ENCODE results near the gene CST9L. TPM values are rescaled to one million over a fixed set of nuclear protein-coding genes. Genes with fewer than 3 reads are reported as not detected.

Gene CST9L
- total RNA-seq (2021; ENCODE audit: unreplicated experiment) (not detected), Bru-seq, nascent RNA (not detected), BruChase-seq, experiment 1, labeled RNA remaining after a 6-hour chase (percentile 9 among the genes with signal in this experiment), BruChase-seq, experiment 2, labeled RNA remaining after a 2-hour chase (not detected)
- not detected in 2 replicates for polyA plus RNA-seq (2012)
- long read RNA-seq: 0 reads

- no peak for ATAC-seq
Observed at GRCh38 chr20:23568320-23568970, at the start of gene CST9L. Gene CST9L, minus strand, starts transcription at chr20:23568484. Its CDS starts 34 bp downstream, at chr20:23568450.

GRCh38 chr20:23614163-23614562, 45.9 kb upstream of the CST9L start:
- CTCF ChIA-PET: no interaction called here
- H3K4me2 ChIP-seq (ENCODE audit: low read length): no peak overlapping the region
- H3K36me3 ChIP-seq (ENCODE audit: control insufficient read depth in 1 of 2, insufficient read depth in 2 of 2, low read length in 2 of 2): no peaks in the 10 kb centered on the region
- RAD21 ChIA-PET (ENCODE audit: low non-redundant PET in 1 of 2, low total read pairs in 2 of 2, uncharacterized antibody in 2 of 2, unreplicated experiment in 2 of 2): no interaction called here
- no peaks in the 10 kb centered on the region for H3K9me2 ChIP-seq (ENCODE audit: insufficient read depth)
- no peak overlapping the region for H3K4me3 ChIP-seq (replicated peaks in 1 of 2; ENCODE audit: low read depth in 1 of 2, low read length in 2 of 2)
- POLR2A ChIA-PET: no interaction called here
- BruUV-seq (replicated peaks): no TSS peak
- intact Hi-C loops (cut with micrococcal nuclease): no loop called here
- no peak overlapping the region for H3K9ac ChIP-seq (ENCODE audit: low read length)
- DNase-seq (ENCODE audit: low read depth, low spot score) (no peak), ATAC-seq (no peak)
- H2AFZ ChIP-seq (ENCODE audit: low read depth, low read length, poor library complexity, severe bottlenecking): no peak overlapping the region
- H3K27me3 ChIP-seq (ENCODE audit: insufficient read depth, low read length): no peaks in the 10 kb centered on the region
- no peaks in the 10 kb centered on the region for H3K79me2 ChIP-seq (ENCODE audit: insufficient read depth, low read length)
- no peak overlapping the region for H3K27ac ChIP-seq (ENCODE audit: low read depth, low read length)
- H3K9me3 ChIP-seq (ENCODE audit: control insufficient read depth in 1 of 2, insufficient read depth in 1 of 2, low read depth in 1 of 2, low read length in 2 of 2): no peaks in the 10 kb centered on the region
- H3K4me1 ChIP-seq (ENCODE audit: control insufficient read depth in 1 of 2, insufficient read depth in 2 of 2, low read length in 2 of 2): no peaks in the 10 kb centered on the region
- H4K20me1 ChIP-seq (ENCODE audit: insufficient read depth): no peaks in the 10 kb centered on the region
- TF ChIP-seq SIN3A (IDR thresholded peaks at IDR 0.05; ENCODE audit: low read depth): no peak
- no peak for TF ChIP-seq REST (IDR thresholded peaks at IDR 0.05; ENCODE audit: low read depth)
- TF ChIP-seq, protein P1, sequence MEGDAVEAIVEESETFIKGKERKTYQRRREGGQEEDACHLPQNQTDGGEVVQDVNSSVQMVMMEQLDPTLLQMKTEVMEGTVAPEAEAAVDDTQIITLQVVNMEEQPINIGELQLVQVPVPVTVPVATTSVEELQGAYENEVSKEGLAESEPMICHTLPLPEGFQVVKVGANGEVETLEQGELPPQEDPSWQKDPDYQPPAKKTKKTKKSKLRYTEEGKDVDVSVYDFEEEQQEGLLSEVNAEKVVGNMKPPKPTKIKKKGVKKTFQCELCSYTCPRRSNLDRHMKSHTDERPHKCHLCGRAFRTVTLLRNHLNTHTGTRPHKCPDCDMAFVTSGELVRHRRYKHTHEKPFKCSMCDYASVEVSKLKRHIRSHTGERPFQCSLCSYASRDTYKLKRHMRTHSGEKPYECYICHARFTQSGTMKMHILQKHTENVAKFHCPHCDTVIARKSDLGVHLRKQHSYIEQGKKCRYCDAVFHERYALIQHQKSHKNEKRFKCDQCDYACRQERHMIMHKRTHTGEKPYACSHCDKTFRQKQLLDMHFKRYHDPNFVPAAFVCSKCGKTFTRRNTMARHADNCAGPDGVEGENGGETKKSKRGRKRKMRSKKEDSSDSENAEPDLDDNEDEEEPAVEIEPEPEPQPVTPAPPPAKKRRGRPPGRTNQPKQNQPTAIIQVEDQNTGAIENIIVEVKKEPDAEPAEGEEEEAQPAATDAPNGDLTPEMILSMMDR (IDR thresholded peaks at IDR 0.05 in 2 of 3, conservative IDR thresholded peaks at IDR 0.05 in 1 of 3; ENCODE audit: borderline replicate concordance in 1 of 3, insufficient read depth in 1 of 3, low read depth in 2 of 3, low read length in 2 of 3): no peak
- no peak for TF ChIP-seq MAX (IDR thresholded peaks at IDR 0.05)
- no peak for TF ChIP-seq SRF (IDR thresholded peaks at IDR 0.05; ENCODE audit: low read depth)
- no peak for TF ChIP-seq RAD21 (IDR thresholded peaks at IDR 0.05; ENCODE audit: low read depth)
- TF ChIP-seq YY1 (IDR thresholded peaks at IDR 0.05; ENCODE audit: extremely low read depth, insufficient replicate concordance, low read depth, low read length): no peak

More at GRCh38 chr20:23568320-23568970, at the start of gene CST9L:
- no peaks in the 10 kb centered on the region for H3K9me2 ChIP-seq (ENCODE audit: insufficient read depth)
- TF ChIP-seq TCF7L2 (IDR thresholded peaks at IDR 0.05; ENCODE audit: borderline replicate concordance, extremely low read depth, insufficient read depth, insufficient read length) (no peak), EGR1 (IDR thresholded peaks at IDR 0.05; ENCODE audit: low read depth) (no peak), ATF3 (IDR thresholded peaks at IDR 0.05) (no peak), EZH2phosphoT487 (IDR thresholded peaks at IDR 0.05; ENCODE audit: borderline replicate concordance) (no peak), CBX3 (IDR thresholded peaks at IDR 0.05; ENCODE audit: low read depth) (no peak), MAX (IDR thresholded peaks at IDR 0.05) (no peak), EZH2 (IDR thresholded peaks at IDR 0.05) (no peak)
- no peak within 1 kb of the TSS for H3K9ac ChIP-seq (ENCODE audit: low read length)
- no peaks in the 10 kb centered on the region for H3K4me1 ChIP-seq (ENCODE audit: control insufficient read depth in 1 of 2, insufficient read depth in 2 of 2, low read length in 2 of 2)
- no peak for DNase-seq (ENCODE audit: low read depth, low spot score)
- no TSS peak for BruUV-seq (replicated peaks)
- H4K20me1 ChIP-seq (ENCODE audit: insufficient read depth): no peaks in the 10 kb centered on the region; the same call in 1 of the 2 replicates
- RAD21 ChIA-PET (ENCODE audit: low non-redundant PET in 1 of 2, low total read pairs in 2 of 2, uncharacterized antibody in 2 of 2, unreplicated experiment in 2 of 2): no interaction called here
- intact Hi-C loops (cut with micrococcal nuclease): no loop called here
- H3K4me2 ChIP-seq (ENCODE audit: low read length): no peak within 1 kb of the TSS
- no peaks in the 10 kb centered on the region for H3K79me2 ChIP-seq (ENCODE audit: insufficient read depth, low read length)
- H2AFZ ChIP-seq (ENCODE audit: low read depth, low read length, poor library complexity, severe bottlenecking): no peak within 1 kb of the TSS
- no peak within 1 kb of the TSS for H3K4me3 ChIP-seq (replicated peaks in 1 of 2; ENCODE audit: low read depth in 1 of 2, low read length in 2 of 2)
- H3K27ac ChIP-seq (ENCODE audit: low read depth, low read length): no peak within 1 kb of the TSS
- POLR2A ChIA-PET: no interaction called here
- no peaks in the 10 kb centered on the region for H3K36me3 ChIP-seq (ENCODE audit: control insufficient read depth in 1 of 2, insufficient read depth in 2 of 2, low read length in 2 of 2)
- no peaks in the 10 kb centered on the region for H3K9me3 ChIP-seq (ENCODE audit: control insufficient read depth in 1 of 2, insufficient read depth in 1 of 2, low read depth in 1 of 2, low read length in 2 of 2)
- H3K27me3 ChIP-seq (ENCODE audit: insufficient read depth, low read length): peaks cover 26% of the 10 kb centered on the region
- CTCF ChIA-PET: no interaction called here
